NK-92 (cell line): ENCODE results near the gene GOLGA2.
"Not testable (repeated sequence)": the region's sequence is repeated elsewhere in the genome, so short reads cannot be mapped to it uniquely, and the experiment has no call there.

Experiments
- DNase-seq: peaks from one replicate; lab custom pipeline; 2025; ENCODE audit not compliant: unreplicated experiment; lab: John Stamatoyannopoulos, UW

Gene GOLGA2

GRCh38 chr9:128243215-128244018 is 32.4 kb downstream of the GOLGA2 start:
- no peak for DNase-seq

GRCh38 chr9:128242828-128243214 is 33.0 kb downstream of the GOLGA2 start:
- no peak for DNase-seq

GRCh38 chr9:128242124-128242523 is 33.7 kb downstream of the GOLGA2 start:
- DNase-seq: no peak

GRCh38 chr9:128233817-128234406 is 41.9 kb downstream of the GOLGA2 start:
- no peak for DNase-seq

- no peak for DNase-seq
Measured at GRCh38 chr9:128232528-128233428, 43.0 kb downstream of the GOLGA2 start.

- DNase-seq: no peak
Measured at GRCh38 chr9:128231638-128232527, 43.9 kb downstream of the GOLGA2 start.

GRCh38 chr9:128230897-128231296 is 44.9 kb downstream of the GOLGA2 start:
- DNase-seq: not testable (repeated sequence)

GRCh38 chr9:128226412-128226801 is 49.4 kb downstream of the GOLGA2 start:
- DNase-seq: no peak

- no peak for DNase-seq
Measured at GRCh38 chr9:128225770-128226411, 49.9 kb downstream of the GOLGA2 start.

GRCh38 chr9:128224877-128225276 is 50.9 kb downstream of the GOLGA2 start:
- DNase-seq: no peak

- no peak for DNase-seq
Measured at GRCh38 chr9:128222880-128223670, 52.7 kb downstream of the GOLGA2 start.

GRCh38 chr9:128222026-128222425 is 53.8 kb downstream of the GOLGA2 start:
- DNase-seq: no peak

GRCh38 chr9:128219831-128220230 is 56.0 kb downstream of the GOLGA2 start:
- DNase-seq: no peak

GRCh38 chr9:128218518-128219389 is 57.1 kb downstream of the GOLGA2 start:
- DNase-seq: peak; percentile 42

- no peak for DNase-seq
Measured at GRCh38 chr9:128218172-128218517, 57.7 kb downstream of the GOLGA2 start.

GRCh38 chr9:128216781-128217553 is 58.8 kb downstream of the GOLGA2 start:
- DNase-seq: no peak

- DNase-seq: no peak
Measured at GRCh38 chr9:128215491-128216409, 60.1 kb downstream of the GOLGA2 start.
